Amygdala (tissue), 56 donors: ENCODE measurements around the gene RPL22.

Experiments used
- DNase-seq, 56 donors: peaks; one replicate each; lab custom pipeline; 2025; lab: John Stamatoyannopoulos, UW

RPL22 gene

GRCh38 chr1:6162341-6162740 lies 37.1 kb downstream of the RPL22 start:
- DNase-seq = no peak

DNA sequence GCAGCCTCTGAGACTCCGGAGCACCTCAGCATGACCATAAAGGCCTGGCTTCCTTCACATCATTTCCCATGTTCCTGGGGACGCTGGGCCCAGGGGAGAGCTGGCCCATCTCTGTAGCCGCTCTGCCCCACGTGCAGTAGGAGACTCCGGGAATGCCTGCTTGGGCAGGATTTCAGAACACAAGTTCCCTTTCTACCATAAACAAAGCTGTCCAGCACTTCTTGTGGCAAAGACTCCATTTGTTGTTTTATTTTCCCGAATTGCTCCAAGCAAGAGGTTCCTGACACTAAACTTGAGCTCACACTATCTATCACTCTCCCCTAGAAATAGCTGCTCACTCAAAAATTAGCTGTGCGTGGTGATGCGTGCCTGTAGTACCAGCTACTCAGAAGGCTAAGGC lies 41.2 kb downstream of the RPL22 start:
- DNase-seq = no peak

DNA sequence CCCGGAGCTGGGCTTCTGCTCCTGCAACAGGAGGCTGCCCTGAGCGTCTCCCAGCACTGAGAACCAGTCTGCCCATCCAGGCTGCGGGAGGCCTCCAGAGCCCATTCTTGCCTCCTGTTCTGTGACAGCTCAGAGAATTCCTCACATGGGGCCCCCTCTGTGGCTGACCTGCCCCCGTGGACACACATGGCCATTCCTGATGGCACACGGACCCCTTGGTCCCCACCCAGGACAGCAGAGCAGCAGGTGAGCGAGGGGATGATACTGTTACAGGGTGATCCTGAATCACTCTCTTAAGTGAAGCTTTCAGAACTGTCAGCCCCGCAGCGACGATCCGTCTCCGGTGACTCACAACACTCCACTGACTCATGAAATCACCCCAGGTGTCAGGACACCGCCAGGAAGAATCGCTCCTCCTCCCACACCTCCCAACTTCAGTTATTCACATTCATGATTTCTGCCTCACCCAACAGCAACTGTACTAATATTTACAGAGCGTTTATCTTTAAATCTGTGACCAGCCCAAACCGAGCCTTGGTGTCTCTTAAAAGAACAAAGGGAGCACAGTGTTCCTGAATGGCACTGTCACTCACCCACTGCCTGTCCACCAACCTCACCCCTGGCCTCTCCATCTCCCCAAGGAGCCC lies 41.7 kb downstream of the RPL22 start:
- DNase-seq = peak in 18 of 56 donors; percentile 10 to 56 (median 28)

GRCh38 chr1:6157132-6157527 lies 42.3 kb downstream of the RPL22 start:
- DNase-seq = no peak

GRCh38 chr1:6154525-6155319 lies 44.7 kb downstream of the RPL22 start:
- no peak for DNase-seq

DNA sequence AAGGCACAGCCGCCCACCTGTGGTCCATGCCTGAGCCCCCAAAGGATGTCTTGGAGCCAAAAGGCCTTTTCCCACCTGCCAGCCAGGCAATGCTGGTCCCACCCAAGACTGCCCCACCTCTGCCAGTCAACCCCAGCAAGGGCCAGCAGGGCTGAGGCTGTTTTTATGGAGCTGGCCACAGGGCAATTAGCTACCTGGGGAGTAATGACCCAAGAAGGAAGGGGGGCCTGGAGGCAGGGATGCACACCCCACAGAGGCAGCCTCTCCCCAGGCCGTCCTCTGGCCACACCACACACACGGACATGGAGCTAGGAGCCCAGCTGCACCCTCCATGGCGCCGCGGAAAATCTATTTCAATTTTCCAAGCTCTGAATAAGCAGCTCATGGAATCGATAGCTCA lies 46.5 kb downstream of the RPL22 start:
- DNase-seq = no peak

DNA sequence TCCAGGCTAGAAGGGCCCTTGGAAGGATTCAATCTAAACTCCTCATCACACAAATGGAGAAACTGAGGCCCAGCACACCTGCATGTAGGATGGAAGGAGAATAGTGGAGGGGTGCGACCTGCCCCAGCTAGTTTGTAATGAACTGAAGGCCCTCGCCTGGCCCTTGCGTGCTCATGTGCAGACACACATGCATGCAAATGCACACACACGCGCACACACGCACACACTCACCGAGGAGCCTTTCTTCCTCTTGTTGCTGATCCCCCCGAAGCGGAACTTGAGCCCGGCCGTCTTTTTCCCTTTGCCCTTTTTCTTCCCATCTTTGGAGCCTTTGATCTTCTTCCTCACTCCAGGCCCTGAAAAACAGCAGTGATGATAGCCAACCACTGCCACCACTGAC lies 47.2 kb downstream of the RPL22 start:
- DNase-seq = no peak

GRCh38 chr1:6151291-6151822 lies 48.0 kb downstream of the RPL22 start:
- no peak for DNase-seq

- no peak for DNase-seq
Observed at GRCh38 chr1:6150006-6150938, 49.1 kb downstream of the RPL22 start.

DNA sequence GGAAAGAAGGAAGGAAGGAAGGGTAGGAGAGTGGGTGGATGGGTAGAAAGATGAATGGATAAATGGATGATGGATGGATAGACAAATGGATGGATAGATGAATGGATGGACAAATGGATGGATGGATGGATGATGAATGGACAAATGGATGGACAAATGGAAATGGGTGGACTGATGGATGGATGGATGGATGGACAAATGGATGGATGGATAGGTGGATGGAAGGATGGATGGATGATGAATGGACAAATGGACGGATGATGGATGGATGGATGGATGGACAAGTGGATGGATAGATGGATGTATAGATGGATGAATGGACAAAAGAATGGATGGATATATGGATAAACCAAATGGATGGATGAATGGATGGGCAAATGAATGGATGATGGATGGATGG lies 49.8 kb downstream of the RPL22 start:
- no peak for DNase-seq

DNA sequence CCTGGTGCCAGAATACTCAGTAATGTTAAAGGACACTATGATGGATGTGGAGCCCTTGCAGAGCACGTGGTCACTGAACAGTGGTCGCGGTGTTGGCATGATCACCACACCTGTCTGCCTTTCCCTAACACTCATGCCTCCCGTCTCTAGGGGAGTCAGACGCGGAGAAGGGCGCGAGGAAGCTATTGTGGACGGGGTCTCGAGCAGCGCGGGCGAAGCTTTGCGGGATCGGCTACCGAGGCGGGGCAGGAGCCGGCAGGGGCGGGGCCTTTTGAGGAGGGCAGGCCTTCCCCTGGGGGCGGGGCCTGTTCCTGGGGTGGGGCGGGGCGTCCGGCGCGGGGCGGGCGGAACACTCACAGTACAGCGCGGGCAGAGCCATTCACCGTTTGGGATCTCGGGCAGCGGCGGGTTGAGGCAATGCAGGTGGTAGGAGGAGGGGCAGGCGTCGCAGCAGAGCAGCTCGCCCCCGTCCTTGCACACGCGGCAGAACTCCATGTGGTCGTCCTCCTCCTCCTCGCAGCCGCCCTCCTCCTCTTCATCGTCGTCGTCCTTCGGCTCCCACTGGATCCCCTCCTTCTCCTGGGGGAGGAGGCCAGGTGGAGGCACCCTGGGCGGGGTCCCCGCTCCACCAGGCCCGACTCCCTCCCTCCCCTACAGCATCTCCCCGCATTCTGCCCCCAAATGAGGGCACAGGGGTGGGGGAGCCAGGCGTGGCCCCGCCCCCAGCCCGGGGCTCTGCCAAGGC lies 50.7 kb downstream of the RPL22 start:
- DNase-seq = peak in 13 of 56 donors; percentile 12 to 38 (median 27)

DNA sequence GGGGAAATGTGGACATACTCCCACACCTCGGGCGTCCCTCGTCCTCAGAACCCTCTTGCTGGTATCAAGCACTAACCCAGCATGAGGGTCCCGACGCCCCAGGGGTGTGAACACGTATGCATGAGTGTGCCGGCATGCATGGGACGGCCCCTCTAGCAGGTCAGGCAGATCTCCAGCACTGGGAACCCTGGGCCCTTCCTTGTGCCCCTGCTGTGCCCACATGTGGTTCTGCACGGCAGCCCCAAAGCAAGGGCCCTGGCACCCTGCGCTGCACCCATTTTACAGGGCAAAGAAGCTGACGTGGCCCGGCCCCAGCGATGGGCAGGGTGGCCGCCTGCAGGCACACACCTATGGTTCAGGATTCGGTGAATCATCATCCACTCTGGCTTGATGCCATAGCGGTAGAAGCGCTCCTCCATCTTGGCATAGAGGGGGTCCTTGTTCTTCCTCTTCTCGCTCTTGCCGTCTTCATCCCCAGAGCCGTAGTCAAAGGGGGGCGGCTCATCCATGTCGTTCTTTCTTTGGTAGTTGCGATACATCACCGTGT lies 53.5 kb downstream of the RPL22 start:
- no peak for DNase-seq

- DNase-seq = peak in 1 of 56 donors; percentile 8
Observed at GRCh38 chr1:6145396-6145750, 54.0 kb downstream of the RPL22 start.

DNA sequence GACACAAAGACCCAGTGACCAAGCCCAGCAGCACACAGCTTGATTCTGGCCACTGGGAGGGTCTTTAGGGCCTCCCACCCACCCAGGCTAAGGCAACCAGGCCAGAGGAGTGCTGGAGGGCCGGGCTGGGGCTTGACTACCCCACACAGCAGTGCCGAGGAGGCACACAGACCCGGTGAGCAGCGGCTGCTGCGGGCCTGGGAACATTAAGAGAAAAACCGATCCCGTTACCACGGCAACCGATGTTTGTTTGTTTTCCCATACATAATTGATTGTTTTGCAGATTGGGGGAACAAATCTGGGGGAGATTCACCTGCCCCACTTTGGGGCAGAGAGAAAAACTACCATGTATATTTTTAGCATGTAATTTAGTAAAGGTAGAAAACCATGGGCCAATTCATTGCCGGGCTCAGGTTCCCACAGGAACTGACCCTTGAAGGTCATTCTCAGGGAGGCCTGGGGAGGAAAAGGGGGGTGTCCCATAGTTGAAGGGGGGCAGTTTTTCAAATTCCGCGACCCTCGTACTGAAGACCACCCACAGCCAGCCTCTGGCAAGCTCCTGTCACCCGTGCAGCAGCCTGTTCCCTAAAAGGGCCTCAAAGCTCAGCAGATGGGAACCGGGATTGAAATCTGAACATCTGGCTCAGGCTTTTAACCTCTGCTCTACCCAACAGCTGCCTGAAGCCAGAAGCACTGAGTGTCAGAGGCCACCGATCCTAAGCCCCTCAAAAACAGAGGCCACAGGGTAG lies 54.6 kb downstream of the RPL22 start:
- no peak for DNase-seq

DNA sequence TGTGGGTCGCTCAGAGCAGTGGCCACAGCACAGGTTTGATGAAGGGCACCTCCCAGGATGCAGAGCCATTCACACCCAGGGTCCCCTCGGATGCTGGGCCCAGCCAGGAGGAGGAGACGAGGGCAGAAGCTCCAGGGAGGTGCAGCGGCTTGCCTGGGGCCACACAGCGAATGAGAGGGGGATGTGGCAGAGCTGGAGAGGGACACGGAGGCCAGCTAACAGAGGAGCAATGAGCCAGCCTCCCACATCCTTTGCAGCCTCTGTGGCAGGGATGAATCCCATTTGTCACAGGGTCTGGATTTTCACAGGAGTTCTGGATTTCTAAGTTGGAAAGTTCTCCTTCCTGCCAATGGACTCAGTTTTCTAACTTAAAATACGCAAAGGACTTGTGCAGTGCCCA lies 55.2 kb downstream of the RPL22 start:
- no peak for DNase-seq

- no peak for DNase-seq
Observed at GRCh38 chr1:6143395-6143794, 56.0 kb downstream of the RPL22 start.

GRCh38 chr1:6142734-6143133 lies 56.7 kb downstream of the RPL22 start:
- no peak for DNase-seq

- no peak for DNase-seq
Observed at GRCh38 chr1:6142036-6142621, 57.3 kb downstream of the RPL22 start.

GRCh38 chr1:6141592-6141991 lies 57.8 kb downstream of the RPL22 start:
- DNase-seq = no peak
